NCI-H2196 (cell line): ENCODE data around the gene PARD3.
"Not testable (repeated sequence)": the region's sequence is repeated elsewhere in the genome, so short reads cannot be mapped to it uniquely, and the experiment has no call there.

Experiments used
- DNase-seq: peaks from one replicate; lab custom pipeline; 2025; ENCODE audit not compliant: unreplicated experiment; lab: John Stamatoyannopoulos, UW

Gene PARD3

GRCh38 chr10:34768261-34768971, 46.7 kb downstream of the PARD3 start:
- peak; percentile 40 for DNase-seq

GRCh38 chr10:34766811-34767494, 48.1 kb downstream of the PARD3 start:
- DNase-seq = no peak

GRCh38 chr10:34766266-34766600, 48.9 kb downstream of the PARD3 start:
- DNase-seq = no peak

- DNase-seq = no peak
Measured at GRCh38 chr10:34764472-34764946, 50.6 kb downstream of the PARD3 start.

- no peak for DNase-seq
Measured at GRCh38 chr10:34762603-34763299, 52.3 kb downstream of the PARD3 start.

- no peak for DNase-seq
Measured at GRCh38 chr10:34762156-34762555, 52.9 kb downstream of the PARD3 start.

GRCh38 chr10:34761453-34761852, 53.6 kb downstream of the PARD3 start:
- no peak for DNase-seq

- DNase-seq = no peak
Measured at GRCh38 chr10:34760606-34761005, 54.5 kb downstream of the PARD3 start.

- DNase-seq = no peak
Measured at GRCh38 chr10:34759837-34760215, 55.3 kb downstream of the PARD3 start.

GRCh38 chr10:34759161-34759836, 55.8 kb downstream of the PARD3 start:
- no peak for DNase-seq

GRCh38 chr10:34758447-34758996, 56.6 kb downstream of the PARD3 start:
- DNase-seq = no peak

GRCh38 chr10:34757933-34758332, 57.2 kb downstream of the PARD3 start:
- no peak for DNase-seq

- DNase-seq = not testable (repeated sequence)
Measured at GRCh38 chr10:34757181-34757580, 57.9 kb downstream of the PARD3 start.

GRCh38 chr10:34756584-34756983, 58.5 kb downstream of the PARD3 start:
- DNase-seq = no peak

GRCh38 chr10:34753014-34753757, 61.9 kb downstream of the PARD3 start:
- no peak for DNase-seq

- no peak for DNase-seq
Measured at GRCh38 chr10:34751272-34751671, 63.8 kb downstream of the PARD3 start.

GRCh38 chr10:34750795-34751194, 64.3 kb downstream of the PARD3 start:
- not testable (repeated sequence) for DNase-seq

GRCh38 chr10:34748767-34749166, 66.3 kb downstream of the PARD3 start:
- DNase-seq = no peak

GRCh38 chr10:34748357-34748756, 66.7 kb downstream of the PARD3 start:
- no peak for DNase-seq

- no peak for DNase-seq
Measured at GRCh38 chr10:34746094-34746493, 69.0 kb downstream of the PARD3 start.
